Glutamatergic neuron (in vitro differentiated cells): ENCODE data around the gene SMG6. TPM values are rescaled to one million over a fixed set of nuclear protein-coding genes. Genes with fewer than 3 reads are reported as not detected.

Experiments
- DNase-seq: peaks from one replicate; pipeline ENCODE4 v3.0.0; 2022
- H3K27ac Mint-ChIP-seq: one replicate; pipeline ENCODE4 v1.8.0; 2020; ENCODE audit warnings: mild to moderate bottlenecking, mixed read lengths, inconsistent platforms; ENCODE audit not compliant: unreplicated experiment
- H3K27me3 Mint-ChIP-seq: one replicate; pipeline ENCODE4 v1.8.0; 2020; ENCODE audit warnings: mild to moderate bottlenecking, moderate library complexity, mixed read lengths, inconsistent platforms; ENCODE audit not compliant: unreplicated experiment
- H3K36me3 Mint-ChIP-seq: one replicate; pipeline ENCODE4 v1.8.0; 2020; ENCODE audit warnings: mild to moderate bottlenecking, mixed read lengths, inconsistent platforms; ENCODE audit not compliant: unreplicated experiment
- H3K4me1 Mint-ChIP-seq: one replicate; pipeline ENCODE4 v1.8.0; 2020; ENCODE audit warnings: mild to moderate bottlenecking, low read depth, mixed read lengths, inconsistent platforms; ENCODE audit not compliant: unreplicated experiment
- H3K4me3 Mint-ChIP-seq: one replicate; pipeline ENCODE4 v1.8.0; 2020; ENCODE audit warnings: mild to moderate bottlenecking, mixed read lengths, inconsistent platforms; ENCODE audit not compliant: unreplicated experiment
- H3K9me3 Mint-ChIP-seq: one replicate; pipeline ENCODE4 v1.8.0; 2020; ENCODE audit warnings: mild to moderate bottlenecking, moderate library complexity, mixed read lengths, inconsistent platforms; ENCODE audit not compliant: unreplicated experiment
- total RNA-seq: library from RNA; stranded (reverse); fragmentation: NEBNext Ultra II Directional; extraction: Animal tissue kit (Norgen Biotek cat#: 25700); gene quantifications from one replicate; pipeline ENCODE4 v1.2.1, GENCODE V29; 2021; ENCODE audit not compliant: unreplicated experiment
- TF ChIP-seq, protein P1 (sequence below): fragments of 200-600 bp; sonication (generic); IDR thresholded peaks from one replicate; pipeline ENCODE4 v1.5.0; 2021; ENCODE audit not compliant: partially characterized antibody, unreplicated experiment

Gene SMG6
- total RNA-seq, 1 donor from 2014 or later: 42.7 TPM

- H3K9me3 Mint-ChIP-seq: peaks cover 10% of the 10 kb centered on the region
- H3K36me3 Mint-ChIP-seq: no peaks in the 10 kb centered on the region
- no peak for DNase-seq
- TF ChIP-seq, protein P1, sequence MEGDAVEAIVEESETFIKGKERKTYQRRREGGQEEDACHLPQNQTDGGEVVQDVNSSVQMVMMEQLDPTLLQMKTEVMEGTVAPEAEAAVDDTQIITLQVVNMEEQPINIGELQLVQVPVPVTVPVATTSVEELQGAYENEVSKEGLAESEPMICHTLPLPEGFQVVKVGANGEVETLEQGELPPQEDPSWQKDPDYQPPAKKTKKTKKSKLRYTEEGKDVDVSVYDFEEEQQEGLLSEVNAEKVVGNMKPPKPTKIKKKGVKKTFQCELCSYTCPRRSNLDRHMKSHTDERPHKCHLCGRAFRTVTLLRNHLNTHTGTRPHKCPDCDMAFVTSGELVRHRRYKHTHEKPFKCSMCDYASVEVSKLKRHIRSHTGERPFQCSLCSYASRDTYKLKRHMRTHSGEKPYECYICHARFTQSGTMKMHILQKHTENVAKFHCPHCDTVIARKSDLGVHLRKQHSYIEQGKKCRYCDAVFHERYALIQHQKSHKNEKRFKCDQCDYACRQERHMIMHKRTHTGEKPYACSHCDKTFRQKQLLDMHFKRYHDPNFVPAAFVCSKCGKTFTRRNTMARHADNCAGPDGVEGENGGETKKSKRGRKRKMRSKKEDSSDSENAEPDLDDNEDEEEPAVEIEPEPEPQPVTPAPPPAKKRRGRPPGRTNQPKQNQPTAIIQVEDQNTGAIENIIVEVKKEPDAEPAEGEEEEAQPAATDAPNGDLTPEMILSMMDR: no peak
- peaks cover 20% of the 10 kb centered on the region for H3K27me3 Mint-ChIP-seq
- peaks cover 23% of the 10 kb centered on the region for H3K4me1 Mint-ChIP-seq
- H3K27ac Mint-ChIP-seq: no peak overlapping the region
- peak overlapping the region; percentile 31 for H3K4me3 Mint-ChIP-seq
Observed at GRCh38 chr17:2063261-2064146, 240.1 kb downstream of the SMG6 start.

GRCh38 chr17:2062571-2063183 is 240.9 kb downstream of the SMG6 start:
- Mint-ChIP-seq H3K27ac (no peak overlapping the region), H3K27me3 (peaks cover 20% of the 10 kb centered on the region), H3K4me1 (peaks cover 22% of the 10 kb centered on the region), H3K9me3 (peaks cover 9% of the 10 kb centered on the region), H3K4me3 (no peak overlapping the region), H3K36me3 (no peaks in the 10 kb centered on the region)
- TF ChIP-seq, protein P1: no peak
- no peak for DNase-seq

- TF ChIP-seq, protein P1: no peak
- DNase-seq: no peak
- Mint-ChIP-seq H3K36me3 (no peaks in the 10 kb centered on the region), H3K9me3 (peaks cover 9% of the 10 kb centered on the region), H3K27me3 (peaks cover 17% of the 10 kb centered on the region), H3K4me3 (no peak overlapping the region), H3K27ac (no peak overlapping the region), H3K4me1 (peaks cover 15% of the 10 kb centered on the region)
Observed at GRCh38 chr17:2061441-2061958, 242.1 kb downstream of the SMG6 start.

DNA sequence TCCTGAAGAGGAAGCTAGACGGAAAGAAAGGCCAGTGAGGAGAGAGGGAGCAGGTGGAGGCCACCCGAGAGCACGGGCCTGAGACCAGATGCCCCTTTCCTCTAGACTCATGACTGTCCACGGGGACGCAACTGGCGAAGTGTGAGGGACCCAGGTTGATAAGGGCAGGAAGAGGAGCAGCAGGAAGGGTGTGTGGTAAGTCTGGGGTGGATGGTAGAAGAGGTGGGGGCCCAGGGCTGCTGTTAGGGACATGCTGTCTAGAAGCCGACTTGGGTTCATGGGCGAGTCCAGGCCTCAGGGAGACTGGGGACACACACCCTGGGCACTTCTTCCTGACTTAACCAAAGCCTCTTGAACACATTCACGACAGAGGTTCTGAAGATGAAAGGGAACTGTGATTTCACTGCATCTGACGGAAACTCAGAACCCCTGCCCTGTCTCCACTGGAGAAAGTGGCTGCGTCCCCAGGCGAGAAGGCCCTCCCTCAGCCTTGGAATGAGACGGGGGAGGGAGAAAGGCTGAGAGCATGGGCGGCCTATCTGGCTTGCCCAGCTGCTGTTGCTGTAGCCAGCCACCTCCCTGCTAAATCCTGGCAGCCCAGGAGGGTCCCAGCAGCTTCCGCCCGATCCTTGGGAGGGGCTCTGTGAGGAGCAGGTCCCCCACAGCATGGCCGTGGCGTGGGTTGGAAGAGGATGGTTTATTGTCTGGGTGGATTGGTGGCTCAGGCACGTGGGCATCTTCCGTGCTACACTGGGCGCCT is 242.7 kb downstream of the SMG6 start:
- no peak overlapping the region for H3K27ac Mint-ChIP-seq
- peaks cover 12% of the 10 kb centered on the region for H3K4me1 Mint-ChIP-seq
- DNase-seq: no peak
- no peaks in the 10 kb centered on the region for H3K36me3 Mint-ChIP-seq
- H3K4me3 Mint-ChIP-seq: no peak overlapping the region
- peaks cover 7% of the 10 kb centered on the region for H3K9me3 Mint-ChIP-seq
- H3K27me3 Mint-ChIP-seq: peaks cover 14% of the 10 kb centered on the region
- TF ChIP-seq, protein P1: no peak
